Measurements from ENCODE around the gene SYT6. TPM values are rescaled to one million over a fixed set of nuclear protein-coding genes. Genes with fewer than 3 reads are reported as not detected.

SYT6 gene
- total RNA-seq, 2 donors from 2014 or later: not detected

GRCh38 chr1:114107474-114108435, 45.9 kb downstream of the SYT6 start:
- H3K36me3 Mint-ChIP-seq (ENCODE audit: insufficient read depth in 2 of 2): no peaks in the 10 kb centered on the region
- no peak overlapping the region for H3K4me3 Mint-ChIP-seq
- DNase-seq (no peak), ATAC-seq (replicated peaks in 1 of 2) (no peak)
- no peaks in the 10 kb centered on the region for H3K9me3 Mint-ChIP-seq
- no peak overlapping the region for H3K27ac Mint-ChIP-seq
- peaks cover 5% of the 10 kb centered on the region for H3K4me1 Mint-ChIP-seq (ENCODE audit: low read depth)
- peaks cover 10% of the 10 kb centered on the region for H3K27me3 Mint-ChIP-seq (ENCODE audit: low read depth)

DNA sequence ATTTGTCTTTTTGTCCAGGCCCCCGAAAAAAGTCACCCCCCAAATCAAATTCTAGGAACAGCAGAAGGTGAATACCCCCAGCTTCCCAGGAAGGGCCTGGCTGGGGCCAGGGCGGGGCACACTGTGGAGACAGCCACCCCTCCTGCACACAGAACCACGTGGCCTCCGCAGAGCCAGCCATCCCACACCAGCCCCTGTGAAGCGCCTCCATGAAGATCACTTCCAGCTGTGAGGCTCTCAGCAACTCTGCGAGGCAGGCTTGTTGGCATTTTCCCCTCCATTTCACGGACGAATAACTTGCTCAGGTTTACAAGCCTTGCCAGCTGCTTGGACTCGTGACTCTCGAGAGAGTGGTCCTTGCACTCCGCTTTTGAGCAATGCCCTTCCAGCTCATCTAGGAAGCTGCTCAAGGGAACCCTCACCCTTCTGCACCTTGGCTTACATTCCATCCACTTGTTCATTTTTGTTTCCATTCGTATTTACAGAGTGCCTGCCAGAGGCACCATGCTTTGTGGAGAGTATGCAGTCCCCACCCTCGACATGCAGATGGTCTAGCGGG, 48.2 kb downstream of the SYT6 start:
- H3K9me3 Mint-ChIP-seq: no peaks in the 10 kb centered on the region
- H3K27ac Mint-ChIP-seq: no peak overlapping the region
- DNase-seq: no peak
- H3K36me3 Mint-ChIP-seq (ENCODE audit: insufficient read depth in 2 of 2): no peaks in the 10 kb centered on the region
- peaks cover 5% of the 10 kb centered on the region for H3K4me1 Mint-ChIP-seq (ENCODE audit: low read depth)
- H3K27me3 Mint-ChIP-seq (ENCODE audit: low read depth): peaks cover 13% of the 10 kb centered on the region
- ATAC-seq (replicated peaks in 1 of 2): no peak
- no peak overlapping the region for H3K4me3 Mint-ChIP-seq

DNA sequence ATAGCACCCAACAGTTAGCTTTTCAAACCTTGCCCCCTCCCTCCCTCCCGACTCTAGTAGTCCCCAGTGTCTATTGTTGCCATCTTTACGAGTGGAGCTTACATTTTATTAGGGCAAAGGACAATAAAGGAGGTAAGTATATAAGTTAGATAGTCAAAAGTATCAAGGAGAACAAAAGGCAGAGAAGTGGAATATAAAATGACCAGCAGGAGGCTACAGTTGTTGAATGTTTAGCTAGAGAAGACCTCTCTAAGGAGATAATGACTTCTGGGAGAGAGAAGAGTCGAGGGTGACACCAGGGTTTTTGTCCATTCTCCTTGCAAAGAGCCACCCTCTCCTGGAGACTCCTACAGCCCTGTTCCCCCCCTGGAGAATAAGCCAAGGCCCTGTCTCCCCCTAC, 48.7 kb downstream of the SYT6 start:
- Mint-ChIP-seq H3K27ac (no peak overlapping the region), H3K4me1 (ENCODE audit: low read depth) (peaks cover 5% of the 10 kb centered on the region), H3K9me3 (no peaks in the 10 kb centered on the region), H3K27me3 (ENCODE audit: low read depth) (peaks cover 13% of the 10 kb centered on the region), H3K36me3 (ENCODE audit: insufficient read depth in 2 of 2) (no peaks in the 10 kb centered on the region), H3K4me3 (no peak overlapping the region)
- ATAC-seq (replicated peaks in 1 of 2) (no peak), DNase-seq (no peak)

- DNase-seq (no peak), ATAC-seq (replicated peaks in 1 of 2) (no peak)
- H3K27ac Mint-ChIP-seq: no peak overlapping the region
- no peaks in the 10 kb centered on the region for H3K36me3 Mint-ChIP-seq (ENCODE audit: insufficient read depth in 2 of 2)
- peaks cover 5% of the 10 kb centered on the region for H3K4me1 Mint-ChIP-seq (ENCODE audit: low read depth)
- H3K9me3 Mint-ChIP-seq: no peaks in the 10 kb centered on the region
- no peak overlapping the region for H3K4me3 Mint-ChIP-seq
- H3K27me3 Mint-ChIP-seq (ENCODE audit: low read depth): peaks cover 13% of the 10 kb centered on the region
These were observed 49.7 kb downstream of the SYT6 start for GRCh38 chr1:114103992-114104391.

- no peaks in the 10 kb centered on the region for H3K4me1 Mint-ChIP-seq (ENCODE audit: low read depth)
- no peak overlapping the region for H3K4me3 Mint-ChIP-seq
- H3K27me3 Mint-ChIP-seq (ENCODE audit: low read depth): peaks cover 20% of the 10 kb centered on the region
- no peaks in the 10 kb centered on the region for H3K9me3 Mint-ChIP-seq
- no peak overlapping the region for H3K27ac Mint-ChIP-seq
- no peak for DNase-seq
- no peak for ATAC-seq (replicated peaks in 1 of 2)
- no peaks in the 10 kb centered on the region for H3K36me3 Mint-ChIP-seq (ENCODE audit: insufficient read depth in 2 of 2)
These were observed 51.5 kb downstream of the SYT6 start for GRCh38 chr1:114102136-114102535.

GRCh38 chr1:114100148-114100547, 53.5 kb downstream of the SYT6 start:
- H3K36me3 Mint-ChIP-seq (ENCODE audit: insufficient read depth in 2 of 2): no peaks in the 10 kb centered on the region
- H3K9me3 Mint-ChIP-seq: no peaks in the 10 kb centered on the region
- no peak for DNase-seq
- no peaks in the 10 kb centered on the region for H3K4me1 Mint-ChIP-seq (ENCODE audit: low read depth)
- peaks cover 20% of the 10 kb centered on the region for H3K27me3 Mint-ChIP-seq (ENCODE audit: low read depth)
- ATAC-seq (replicated peaks in 1 of 2): no peak
- no peak overlapping the region for H3K4me3 Mint-ChIP-seq
- no peak overlapping the region for H3K27ac Mint-ChIP-seq

GRCh38 chr1:114099268-114099667, 54.4 kb downstream of the SYT6 start:
- ATAC-seq (replicated peaks in 1 of 2) (no peak), DNase-seq (no peak)
- peaks cover 19% of the 10 kb centered on the region for H3K27me3 Mint-ChIP-seq (ENCODE audit: low read depth)
- H3K27ac Mint-ChIP-seq: no peak overlapping the region
- no peaks in the 10 kb centered on the region for H3K36me3 Mint-ChIP-seq (ENCODE audit: insufficient read depth in 2 of 2)
- H3K4me3 Mint-ChIP-seq: no peak overlapping the region
- H3K4me1 Mint-ChIP-seq (ENCODE audit: low read depth): no peaks in the 10 kb centered on the region
- no peaks in the 10 kb centered on the region for H3K9me3 Mint-ChIP-seq

DNA sequence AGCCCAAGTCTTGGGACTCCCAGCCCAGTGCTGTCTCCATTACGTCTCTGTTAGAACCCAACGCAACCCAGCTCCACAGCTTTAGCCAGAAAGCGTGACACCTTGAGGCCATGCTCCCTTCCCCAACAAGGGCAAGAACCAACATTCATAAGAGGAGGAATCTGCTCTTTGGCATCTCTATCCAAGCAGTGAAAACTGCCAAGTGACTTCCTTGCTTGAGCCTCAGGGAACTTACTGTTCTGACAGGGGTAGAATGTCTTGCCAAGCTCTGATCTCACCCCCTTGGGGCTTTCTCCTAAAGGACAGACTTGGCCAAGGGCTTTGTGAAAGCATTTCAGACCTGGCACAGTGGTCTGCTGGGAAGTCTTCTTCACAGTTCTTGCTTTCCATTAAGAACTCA, 56.6 kb downstream of the SYT6 start:
- H3K4me3 Mint-ChIP-seq: no peak overlapping the region
- H3K27me3 Mint-ChIP-seq (ENCODE audit: low read depth): peaks cover 7% of the 10 kb centered on the region
- ATAC-seq (replicated peaks in 1 of 2) (no peak), DNase-seq (no peak)
- no peaks in the 10 kb centered on the region for H3K36me3 Mint-ChIP-seq (ENCODE audit: insufficient read depth in 2 of 2)
- H3K27ac Mint-ChIP-seq: no peak overlapping the region
- H3K9me3 Mint-ChIP-seq: no peaks in the 10 kb centered on the region
- no peaks in the 10 kb centered on the region for H3K4me1 Mint-ChIP-seq (ENCODE audit: low read depth)

GRCh38 chr1:114094675-114095074, 59.0 kb downstream of the SYT6 start:
- Mint-ChIP-seq H3K27me3 (ENCODE audit: low read depth) (peaks cover 15% of the 10 kb centered on the region), H3K36me3 (ENCODE audit: insufficient read depth in 2 of 2) (no peaks in the 10 kb centered on the region), H3K4me3 (no peak overlapping the region), H3K27ac (no peak overlapping the region), H3K4me1 (ENCODE audit: low read depth) (peaks cover 6% of the 10 kb centered on the region), H3K9me3 (no peaks in the 10 kb centered on the region)
- DNase-seq (no peak), ATAC-seq (replicated peaks in 1 of 2) (no peak)

- peaks cover 6% of the 10 kb centered on the region for H3K4me1 Mint-ChIP-seq (ENCODE audit: low read depth)
- H3K4me3 Mint-ChIP-seq: no peak overlapping the region
- no peak for DNase-seq
- no peak overlapping the region for H3K27ac Mint-ChIP-seq
- no peaks in the 10 kb centered on the region for H3K36me3 Mint-ChIP-seq (ENCODE audit: insufficient read depth in 2 of 2)
- no peak for ATAC-seq (replicated peaks in 1 of 2)
- peaks cover 15% of the 10 kb centered on the region for H3K27me3 Mint-ChIP-seq (ENCODE audit: low read depth)
- H3K9me3 Mint-ChIP-seq: no peaks in the 10 kb centered on the region
These were observed 59.4 kb downstream of the SYT6 start for GRCh38 chr1:114094363-114094634.

GRCh38 chr1:114093624-114094362, 59.9 kb downstream of the SYT6 start:
- H3K27ac Mint-ChIP-seq: no peak overlapping the region
- ATAC-seq (replicated peaks in 1 of 2): peak; percentile 18 to 32
- DNase-seq: no peak

DNA sequence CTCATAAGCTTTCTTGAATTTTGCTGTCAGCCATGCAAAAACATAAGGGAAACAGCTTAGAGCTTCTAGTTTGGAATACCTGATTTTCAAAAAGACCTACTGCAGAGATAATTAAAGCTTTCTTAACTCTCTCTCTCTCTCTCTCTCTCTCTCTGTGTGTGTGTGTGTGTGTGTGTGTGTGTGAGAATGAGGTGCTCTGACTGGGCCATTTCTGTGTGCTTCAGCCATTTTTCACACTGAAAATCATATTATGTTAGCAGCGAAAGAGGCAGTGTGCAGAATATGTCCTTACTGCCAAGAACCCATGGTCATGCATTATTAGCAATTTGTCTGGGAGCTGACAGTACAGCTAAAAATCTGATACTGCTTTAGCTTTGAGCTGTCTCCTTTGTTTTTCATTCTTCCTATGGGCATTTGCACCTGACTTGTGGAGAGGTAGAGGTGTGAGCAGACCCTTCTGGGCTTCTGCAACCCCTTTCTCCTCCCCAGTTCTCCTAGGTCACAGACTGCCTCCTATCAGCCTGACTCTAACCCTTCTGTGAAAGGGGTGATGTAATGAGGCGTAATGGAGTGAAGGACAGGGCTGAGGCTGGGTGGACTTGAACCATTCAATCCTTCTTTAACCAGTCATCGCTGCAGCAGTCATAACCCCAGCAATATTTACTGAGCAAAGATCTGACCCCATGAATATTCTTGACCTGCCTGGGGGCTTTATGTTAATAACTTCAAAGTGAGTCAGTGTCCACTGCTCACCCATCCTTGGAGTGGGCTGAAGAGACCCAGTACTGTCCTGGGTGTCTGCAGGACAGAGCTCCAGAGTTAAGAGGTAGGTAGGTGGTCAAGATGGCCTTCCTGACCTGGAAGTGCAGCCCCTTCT, 61.2 kb downstream of the SYT6 start:
- Mint-ChIP-seq H3K27me3 (ENCODE audit: low read depth) (peaks cover 8% of the 10 kb centered on the region), H3K9me3 (no peaks in the 10 kb centered on the region), H3K4me1 (ENCODE audit: low read depth) (peaks cover 6% of the 10 kb centered on the region), H3K27ac (no peak overlapping the region), H3K36me3 (ENCODE audit: insufficient read depth in 2 of 2) (no peaks in the 10 kb centered on the region), H3K4me3 (no peak overlapping the region)
- ATAC-seq (replicated peaks in 1 of 2): no peak
- DNase-seq: no peak

More at GRCh38 chr1:114093624-114094362, 59.9 kb downstream of the SYT6 start:
- peaks cover 6% of the 10 kb centered on the region for H3K4me1 Mint-ChIP-seq (ENCODE audit: low read depth)
- no peaks in the 10 kb centered on the region for H3K9me3 Mint-ChIP-seq
- H3K27me3 Mint-ChIP-seq (ENCODE audit: low read depth): peaks cover 15% of the 10 kb centered on the region
- H3K4me3 Mint-ChIP-seq: no peak overlapping the region
- H3K36me3 Mint-ChIP-seq (ENCODE audit: insufficient read depth in 2 of 2): no peaks in the 10 kb centered on the region

DNA sequence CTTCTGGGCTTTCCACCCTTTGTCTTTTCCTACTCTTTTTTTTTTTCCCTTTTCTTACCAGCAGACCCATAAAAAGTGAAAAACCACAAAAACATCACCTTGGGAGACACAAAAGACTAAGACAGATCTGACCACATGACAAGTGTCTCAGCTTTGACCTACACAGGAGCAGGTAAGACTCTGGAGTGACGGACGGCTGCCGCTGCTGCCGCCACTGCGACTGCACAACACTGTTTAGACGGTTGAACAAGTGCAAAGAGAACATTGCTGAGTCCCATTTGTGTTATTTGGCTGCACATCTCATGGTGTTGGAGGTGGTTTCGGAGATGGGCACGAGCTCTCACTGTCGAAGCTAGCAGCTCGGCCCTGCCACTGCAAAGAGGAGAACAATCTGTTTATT, 62.0 kb downstream of the SYT6 start:
- ATAC-seq (replicated peaks in 1 of 2) (no peak), DNase-seq (no peak)
- Mint-ChIP-seq H3K4me1 (ENCODE audit: low read depth) (peaks cover 6% of the 10 kb centered on the region), H3K27me3 (ENCODE audit: low read depth) (peaks cover 8% of the 10 kb centered on the region), H3K36me3 (ENCODE audit: insufficient read depth in 2 of 2) (no peaks in the 10 kb centered on the region), H3K4me3 (no peak overlapping the region), H3K27ac (no peak overlapping the region), H3K9me3 (no peaks in the 10 kb centered on the region)

Data from activated T-cell treated with anti-CD3 and anti-CD28 coated beads, Interleukin-2, amount 50 U/mL, for 72 hours (primary cell).